Neural progenitor cell (in vitro differentiated cells): ENCODE results near the gene EPHA10. TPM values are rescaled to one million over a fixed set of nuclear protein-coding genes. Genes with fewer than 3 reads are reported as not detected.

Source experiments
- DNase-seq: peaks from one replicate; pipeline ENCODE4 v3.0.0-alpha.2; 2016; ENCODE audit warnings: low spot score
- H2AFZ ChIP-seq: fragments of 200-600 bp; sonication (generic); replicated peaks from 2 replicates; pipeline ENCODE4 v1.6.1; 2016; ENCODE audit warnings: antibody characterized with exemption
- H3F3A ChIP-seq: fragments of 200-600 bp; sonication (generic); 2 replicates; pipeline ENCODE4 v1.6.1; 2016; ENCODE audit warnings: antibody characterized with exemption, low read depth
- H3K27ac ChIP-seq: fragments of 200-600 bp; sonication (generic); 2 replicates; pipeline ENCODE4 v1.5.1; 2016; ENCODE audit warnings: mild to moderate bottlenecking
- H3K27me3 ChIP-seq: fragments of 200-600 bp; sonication (generic); 2 replicates; pipeline ENCODE4 v1.6.1; 2016; ENCODE audit warnings: mild to moderate bottlenecking, moderate library complexity
- H3K36me3 ChIP-seq: fragments of 200-600 bp; sonication (generic); 2 replicates; pipeline ENCODE4 v1.5.1; 2016
- H3K4me1 ChIP-seq: fragments of 200-600 bp; sonication (generic); 2 replicates; pipeline ENCODE4 v1.6.1; 2016; ENCODE audit warnings: mixed run types
- H3K4me2 ChIP-seq: fragments of 200-600 bp; sonication (generic); 2 replicates; pipeline ENCODE4 v1.6.1; 2016
- H3K4me3 ChIP-seq: fragments of 200-600 bp; sonication (generic); 2 replicates; pipeline ENCODE4 v1.5.1; 2016
- H3K79me2 ChIP-seq: fragments of 200-600 bp; sonication (generic); 2 replicates; pipeline ENCODE4 v1.6.1; 2016; ENCODE audit warnings: low read depth
- H3K9ac ChIP-seq: fragments of 200-600 bp; sonication (generic); 2 replicates; pipeline ENCODE4 v1.6.1; 2016
- H3K9me3 ChIP-seq: fragments of 200-600 bp; sonication (generic); 2 replicates; pipeline ENCODE4 v1.5.1; 2016; ENCODE audit warnings: low read depth
- H4K20me1 ChIP-seq: fragments of 200-600 bp; sonication (generic); 2 replicates; pipeline ENCODE4 v1.6.1; 2016; ENCODE audit warnings: low read depth
- H3K27ac Mint-ChIP-seq: 3 replicates; pipeline ENCODE4 v1.8.0; 2021; ENCODE audit warnings: mixed read lengths
- H3K27me3 Mint-ChIP-seq: 2 replicates; pipeline ENCODE4 v1.8.0; 2022; ENCODE audit warnings: low read depth, mild to moderate bottlenecking, inconsistent platforms, moderate library complexity, mixed read lengths; ENCODE audit not compliant: insufficient read depth
- H3K36me3 Mint-ChIP-seq: 3 replicates; pipeline ENCODE4 v1.8.0; 2021; ENCODE audit warnings: mixed read lengths
- H3K4me1 Mint-ChIP-seq: 3 replicates; pipeline ENCODE4 v1.8.0; 2021; ENCODE audit warnings: mixed read lengths
- H3K4me3 Mint-ChIP-seq: 3 replicates; pipeline ENCODE4 v1.8.0; 2021; ENCODE audit warnings: mild to moderate bottlenecking, moderate library complexity, mixed read lengths
- H3K9me3 Mint-ChIP-seq: 3 replicates; pipeline ENCODE4 v1.8.0; 2020; ENCODE audit warnings: mixed read lengths
- CTCF ChIP-seq: fragments of 200-600 bp; sonication (generic); IDR thresholded peaks from 2 replicates; pipeline ENCODE4 v1.5.1; 2017; ENCODE audit warnings: antibody characterized with exemption, mild to moderate bottlenecking
- EZH2 ChIP-seq: fragments of 200-600 bp; sonication (generic); IDR thresholded peaks from 2 replicates; pipeline ENCODE4 v1.6.1; 2017; ENCODE audit warnings: antibody characterized with exemption, mild to moderate bottlenecking, moderate library complexity
- EZH2phosphoT487 ChIP-seq: fragments of 200-600 bp; sonication (generic); IDR thresholded peaks from 2 replicates; pipeline ENCODE4 v1.6.1; 2017; ENCODE audit warnings: antibody characterized with exemption
- total RNA-seq: library from RNA; depleted of rRNA; stranded (reverse); fragments of >200 nt; gene quantifications from 2 replicates; pipeline ENCODE4 v1.2.3, GENCODE V29; 2015; ENCODE audit warnings: low replicate concordance

EPHA10 gene
- total RNA-seq, 1 donor from 2014 or later, result not detected

DNA sequence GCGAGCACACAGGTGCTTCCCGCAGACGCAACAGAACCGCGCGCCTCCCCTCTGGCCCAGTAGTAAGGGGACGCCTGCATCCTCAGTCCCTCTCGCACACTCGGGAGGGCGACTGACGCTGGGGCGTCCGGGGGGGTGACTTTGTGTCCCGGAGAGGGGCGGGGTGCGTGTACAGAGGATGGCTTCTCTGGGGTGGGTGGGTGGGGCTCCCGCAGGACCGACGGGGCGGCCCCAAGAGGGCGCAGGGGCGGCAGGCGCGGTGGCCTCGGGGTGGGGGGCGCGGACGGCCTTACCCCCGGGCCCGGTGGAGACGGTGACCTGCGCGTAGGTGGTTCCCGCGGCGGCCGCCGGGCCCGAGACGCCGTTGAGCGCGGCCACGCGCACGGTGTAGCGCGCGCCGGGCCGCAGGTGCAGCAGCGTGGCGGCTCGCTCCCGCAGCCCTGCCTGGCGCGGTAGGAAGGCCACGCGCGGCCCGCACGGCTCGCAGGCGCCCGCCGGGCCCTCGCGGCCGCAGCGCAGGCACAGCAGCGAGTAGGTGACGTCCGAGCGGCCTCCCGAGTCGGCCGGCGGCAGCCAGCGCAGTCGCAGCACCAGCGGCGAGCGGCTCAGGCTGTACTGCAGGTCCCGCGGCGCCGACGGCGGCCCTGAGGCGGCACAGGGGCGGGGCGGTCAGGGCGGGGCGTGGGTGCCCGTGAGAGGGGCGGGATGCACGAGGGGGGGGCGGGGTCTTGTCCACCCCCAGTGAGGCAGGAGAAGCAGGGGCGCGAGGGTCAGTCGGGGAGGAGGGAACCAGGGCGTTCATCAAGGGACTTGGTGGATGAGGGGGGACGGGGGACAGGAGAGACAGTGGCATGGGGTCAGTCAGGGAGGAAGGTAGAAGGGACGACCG lies 12.1 kb downstream of the EPHA10 start:
- H3K27ac Mint-ChIP-seq, result no peak overlapping the region
- H3K4me1 Mint-ChIP-seq, result peaks cover 5% of the 10 kb centered on the region
- H3K27me3 ChIP-seq, result peaks cover 100% of the 10 kb centered on the region
- H3K36me3 ChIP-seq, result no peaks in the 10 kb centered on the region
- H3K4me3 Mint-ChIP-seq, result peak overlapping the region; percentile 82
- peaks cover 1% of the 10 kb centered on the region for H3K36me3 Mint-ChIP-seq
- peaks cover 14% of the 10 kb centered on the region for H4K20me1 ChIP-seq
- H3K27me3 Mint-ChIP-seq, result peaks cover 59% of the 10 kb centered on the region
- peak overlapping the region; percentile 36 for H2AFZ ChIP-seq
- H3K27ac ChIP-seq, result no peak overlapping the region
- TF ChIP-seq EZH2, result peak; percentile 22
- no peak for TF ChIP-seq CTCF
- H3F3A ChIP-seq, result peaks cover 3% of the 10 kb centered on the region
- peak; percentile 80 for DNase-seq
- peak overlapping the region; percentile 75 for H3K4me2 ChIP-seq
- peaks cover 2% of the 10 kb centered on the region for H3K9me3 Mint-ChIP-seq
- peak overlapping the region; percentile 43 for H3K4me3 ChIP-seq
- H3K79me2 ChIP-seq, result no peaks in the 10 kb centered on the region
- H3K4me1 ChIP-seq, result no peaks in the 10 kb centered on the region
- H3K9ac ChIP-seq, result no peak overlapping the region
- H3K9me3 ChIP-seq, result no peaks in the 10 kb centered on the region

DNA sequence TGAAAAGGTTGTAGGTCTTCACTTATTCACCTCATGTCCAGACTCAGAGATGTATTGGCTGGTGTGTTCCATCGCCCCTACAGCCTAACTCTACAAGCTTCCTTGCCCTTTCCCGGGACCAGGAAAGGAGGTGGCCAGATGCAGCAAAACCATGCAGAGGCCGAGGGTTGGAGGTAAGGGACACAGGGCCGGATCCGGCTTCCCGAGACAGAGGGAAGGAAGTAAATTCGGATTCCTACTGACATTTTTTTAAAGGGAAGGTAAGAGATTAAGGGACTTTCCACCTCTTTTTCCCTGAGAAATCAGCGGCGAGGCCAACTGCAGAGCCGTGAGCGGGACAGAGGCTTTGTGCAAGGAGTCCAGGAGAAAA lies 12.7 kb downstream of the EPHA10 start:
- Histone ChIP-seq H3F3A (peaks cover 3% of the 10 kb centered on the region), H3K79me2 (no peaks in the 10 kb centered on the region), H4K20me1 (peaks cover 12% of the 10 kb centered on the region), H3K9me3 (no peaks in the 10 kb centered on the region), H3K36me3 (no peaks in the 10 kb centered on the region), H3K4me1 (no peaks in the 10 kb centered on the region), H3K9ac (no peak overlapping the region), H3K27me3 (peaks cover 100% of the 10 kb centered on the region), H3K4me2 (peak overlapping the region; percentile 75), H2AFZ (peak overlapping the region; percentile 36), H3K27ac (no peak overlapping the region), H3K4me3 (peak overlapping the region; percentile 43)
- Mint-ChIP-seq H3K4me3 (peak overlapping the region; percentile 80), H3K4me1 (peaks cover 5% of the 10 kb centered on the region), H3K27ac (no peak overlapping the region), H3K27me3 (peaks cover 60% of the 10 kb centered on the region), H3K36me3 (peaks cover 1% of the 10 kb centered on the region), H3K9me3 (peaks cover 2% of the 10 kb centered on the region)
- no peak for DNase-seq
- TF ChIP-seq EZH2phosphoT487, result no peak
- peak; percentile 66 for TF ChIP-seq EZH2
- TF ChIP-seq CTCF, result no peak

DNA sequence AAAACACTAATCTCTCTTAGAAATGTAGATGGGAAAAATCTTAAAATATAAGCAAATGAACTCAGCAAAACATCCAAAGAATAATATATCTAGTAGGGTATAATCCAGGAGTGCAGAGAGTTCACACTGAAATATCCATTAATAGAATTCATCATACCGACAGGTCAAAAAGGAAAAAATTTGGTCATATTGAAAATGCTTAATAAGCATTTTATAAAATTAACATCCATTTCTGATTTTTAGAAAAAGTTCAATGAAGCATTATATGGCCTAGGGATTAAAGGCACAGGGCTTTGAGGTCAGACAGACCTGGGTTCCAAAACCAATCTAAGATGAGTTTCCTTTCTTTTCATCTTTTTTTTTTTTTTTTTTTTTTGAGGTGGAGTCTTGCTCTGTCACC lies 16.4 kb downstream of the EPHA10 start:
- peaks cover 41% of the 10 kb centered on the region for H3K27me3 Mint-ChIP-seq
- no peak for TF ChIP-seq EZH2phosphoT487
- no peak for TF ChIP-seq CTCF
- TF ChIP-seq EZH2, result no peak

More for the DNA sequence above, 16.4 kb downstream of the EPHA10 start:
- Histone ChIP-seq H3K9ac (no peak overlapping the region), H3F3A (peaks cover 3% of the 10 kb centered on the region), H3K27me3 (peaks cover 96% of the 10 kb centered on the region), H3K27ac (no peak overlapping the region), H3K9me3 (no peaks in the 10 kb centered on the region), H2AFZ (no peak overlapping the region), H3K4me2 (no peak overlapping the region), H3K36me3 (no peaks in the 10 kb centered on the region), H3K79me2 (no peaks in the 10 kb centered on the region), H3K4me1 (no peaks in the 10 kb centered on the region), H4K20me1 (peaks cover 5% of the 10 kb centered on the region), H3K4me3 (no peak overlapping the region)
- peaks cover 5% of the 10 kb centered on the region for H3K4me1 Mint-ChIP-seq
- H3K36me3 Mint-ChIP-seq, result peaks cover 1% of the 10 kb centered on the region
- no peak for DNase-seq
- H3K4me3 Mint-ChIP-seq, result no peak overlapping the region
- peaks cover 3% of the 10 kb centered on the region for H3K9me3 Mint-ChIP-seq
- no peak overlapping the region for H3K27ac Mint-ChIP-seq
